ENCODE data around the gene PPCS. TPM values are rescaled to one million over a fixed set of nuclear protein-coding genes. Genes with fewer than 3 reads are reported as not detected.

PPCS gene
- total RNA-seq, 1 experiment from 2014 or later: 35.1 TPM

- no peak overlapping the region for H3K27ac Mint-ChIP-seq
- DNase-seq (ENCODE audit: low spot score) (no peak), ATAC-seq (no peak)
- H3K4me1 Mint-ChIP-seq: no peaks in the 10 kb centered on the region
- H3K27me3 Mint-ChIP-seq (ENCODE audit: low read depth): peaks cover 8% of the 10 kb centered on the region
- H3K9me3 Mint-ChIP-seq: peaks cover 71% of the 10 kb centered on the region
- TF ChIP-seq KAT7 (CRISPR knock-in tag; IDR thresholded peaks at IDR 0.05; ENCODE audit: borderline replicate concordance) (no peak), JUN (CRISPR knock-in tag; IDR thresholded peaks at IDR 0.05) (no peak), CDX4 (CRISPR knock-in tag; IDR thresholded peaks at IDR 0.05; ENCODE audit: borderline replicate concordance) (no peak), CTCF (IDR thresholded peaks at IDR 0.05) (no peak), RELA (CRISPR knock-in tag; IDR thresholded peaks at IDR 0.05; ENCODE audit: borderline replicate concordance) (no peak), TEAD1 (CRISPR knock-in tag; IDR thresholded peaks at IDR 0.05) (no peak), AR (CRISPR knock-in tag; IDR thresholded peaks at IDR 0.05) (no peak), PRRX2 (CRISPR knock-in tag; IDR thresholded peaks at IDR 0.05) (no peak), ZNF219 (CRISPR knock-in tag; IDR thresholded peaks at IDR 0.05; ENCODE audit: borderline replicate concordance) (no peak), ZNF425 (CRISPR knock-in tag; conservative IDR thresholded peaks at IDR 0.05) (no peak), EMX1 (CRISPR knock-in tag; IDR thresholded peaks at IDR 0.05) (no peak)
- peaks cover 58% of the 10 kb centered on the region for H3K36me3 Mint-ChIP-seq
- POLR2A ChIA-PET: no interaction called here
- no peak overlapping the region for H3K4me3 Mint-ChIP-seq
- CTCF ChIA-PET: no interaction called here
Measured at GRCh38 chr1:42504535-42505128, 48.3 kb downstream of the PPCS start.

GRCh38 chr1:42506576-42506975, 50.2 kb downstream of the PPCS start:
- no peak overlapping the region for H3K4me3 Mint-ChIP-seq
- ChIA-PET CTCF (no interaction called here), POLR2A (no interaction called here)
- ATAC-seq: no peak
- H3K4me1 Mint-ChIP-seq: no peaks in the 10 kb centered on the region
- H3K27me3 Mint-ChIP-seq (ENCODE audit: low read depth): peaks cover 11% of the 10 kb centered on the region
- peaks cover 75% of the 10 kb centered on the region for H3K9me3 Mint-ChIP-seq
- peaks cover 75% of the 10 kb centered on the region for H3K36me3 Mint-ChIP-seq
- DNase-seq (ENCODE audit: low spot score): no peak
- no peak overlapping the region for H3K27ac Mint-ChIP-seq
- TF ChIP-seq HMGXB4 (CRISPR knock-in tag; IDR thresholded peaks at IDR 0.05) (no peak), NR1H2 (CRISPR knock-in tag; IDR thresholded peaks at IDR 0.05) (no peak), MXD4 (CRISPR knock-in tag; IDR thresholded peaks at IDR 0.05; ENCODE audit: borderline replicate concordance) (no peak), ARID4B (CRISPR knock-in tag; IDR thresholded peaks at IDR 0.05; ENCODE audit: borderline replicate concordance) (no peak), ATF2 (CRISPR knock-in tag; IDR thresholded peaks at IDR 0.05; ENCODE audit: borderline replicate concordance, low read depth) (no peak), OVOL2 (CRISPR knock-in tag; IDR thresholded peaks at IDR 0.05; ENCODE audit: borderline replicate concordance) (no peak), ZNF138 (CRISPR knock-in tag; conservative IDR thresholded peaks at IDR 0.05) (no peak), NFE2L1 (CRISPR knock-in tag; IDR thresholded peaks at IDR 0.05) (no peak), ETV6 (CRISPR knock-in tag; IDR thresholded peaks at IDR 0.05) (no peak)

Measured in WTC11 (cell line).